Activated CD8-positive, alpha-beta memory T cell treated with anti-CD3 and anti-CD28 coated beads for 24 hours (primary cell): ENCODE data around the gene TMCC2.

Experiments used
- DNase-seq: peaks from one replicate; pipeline ENCODE4 v3.0.0-alpha.2; 2020

TMCC2 gene

DNA sequence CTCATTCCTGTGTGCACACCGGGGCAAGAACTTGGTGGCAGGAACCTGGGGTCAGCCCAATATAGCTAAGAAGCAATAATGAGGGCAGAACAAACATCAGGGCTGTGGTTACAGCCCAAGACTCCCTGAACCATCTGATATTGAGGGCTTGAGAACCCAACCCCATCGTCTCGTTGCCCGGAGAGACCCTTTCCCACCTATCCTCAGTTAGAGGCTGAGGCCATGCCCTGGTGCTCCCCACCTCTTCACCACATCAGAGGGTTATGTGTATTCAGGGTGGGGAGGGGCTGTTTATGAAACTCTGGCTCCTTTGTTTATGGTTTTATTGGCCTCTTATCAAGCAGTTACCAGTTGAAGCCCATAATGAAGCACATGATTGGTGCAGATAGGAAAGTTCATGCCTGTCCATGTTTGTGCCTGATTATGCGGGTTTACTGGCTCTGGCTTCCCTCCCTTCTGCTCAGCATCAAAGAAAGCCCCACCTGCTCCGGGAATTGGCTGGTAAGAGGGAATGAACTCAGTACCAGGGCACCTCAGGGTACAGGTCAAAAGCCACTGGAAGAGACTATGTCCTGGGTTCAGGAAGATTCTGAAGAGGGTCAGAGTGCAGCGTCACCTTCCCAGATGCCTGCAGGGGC, 79.3 kb downstream of the TMCC2 start:
- no peak for DNase-seq

DNA sequence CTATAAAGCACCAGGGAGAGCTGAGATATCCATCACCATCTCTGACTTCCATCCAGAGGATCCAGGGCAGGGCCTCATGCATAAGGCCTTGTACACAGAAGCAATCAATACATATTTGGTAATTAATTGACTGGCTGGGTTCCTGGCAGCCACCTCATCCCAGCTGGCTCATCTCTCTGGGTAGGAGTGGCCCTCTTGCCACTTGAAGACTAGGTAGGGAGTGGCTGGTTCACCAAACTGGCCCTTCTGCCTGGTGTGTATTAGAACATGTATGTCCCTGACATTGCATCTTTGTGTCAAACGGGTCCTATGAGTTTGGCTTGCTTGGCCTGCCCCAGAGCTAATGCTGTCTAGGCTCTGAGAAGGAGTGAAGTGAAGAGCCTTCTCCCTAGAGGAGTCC, 82.0 kb downstream of the TMCC2 start:
- no peak for DNase-seq

GRCh38 chr1:205310976-205311704, 83.4 kb downstream of the TMCC2 start:
- DNase-seq = no peak

DNA sequence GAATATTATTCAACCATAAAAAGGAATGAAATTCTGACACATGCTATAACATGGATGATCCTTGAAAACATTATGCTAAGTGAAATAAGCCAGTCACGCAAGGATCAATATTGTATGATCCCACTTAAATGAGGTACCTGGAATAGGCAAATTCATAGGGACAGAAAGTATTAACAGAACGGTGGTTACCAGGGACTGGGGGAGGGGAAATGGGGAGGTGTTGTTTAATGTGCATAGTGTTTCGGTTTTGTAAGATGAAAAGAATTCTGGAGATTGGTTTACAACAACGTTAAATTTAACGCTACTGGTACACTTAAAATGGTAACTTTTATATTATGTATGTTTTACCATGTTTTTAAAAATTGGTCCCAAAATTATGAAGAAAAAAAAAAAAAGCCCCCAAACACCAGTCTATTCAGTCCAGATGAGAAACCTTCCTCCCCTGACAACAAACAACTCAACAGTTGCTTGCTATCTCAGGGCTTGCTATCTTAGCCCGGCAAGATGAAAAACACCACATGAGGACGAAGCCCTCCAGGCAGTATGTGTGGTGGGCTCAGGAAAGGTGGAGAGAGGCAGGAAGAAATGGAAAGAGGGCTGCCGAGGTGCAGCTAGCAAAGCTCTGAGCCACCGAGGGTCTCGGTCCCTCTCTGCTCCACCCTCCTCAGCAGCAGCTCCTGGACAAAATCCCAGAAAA, 85.3 kb downstream of the TMCC2 start:
- no peak for DNase-seq

GRCh38 chr1:205313563-205314308, 86.0 kb downstream of the TMCC2 start:
- peak; percentile 78 for DNase-seq

GRCh38 chr1:205315008-205315618, 87.4 kb downstream of the TMCC2 start:
- DNase-seq = no peak

GRCh38 chr1:205316161-205316566, 88.4 kb downstream of the TMCC2 start:
- no peak for DNase-seq

- no peak for DNase-seq
These were observed 89.7 kb downstream of the TMCC2 start for GRCh38 chr1:205317311-205317917.

DNA sequence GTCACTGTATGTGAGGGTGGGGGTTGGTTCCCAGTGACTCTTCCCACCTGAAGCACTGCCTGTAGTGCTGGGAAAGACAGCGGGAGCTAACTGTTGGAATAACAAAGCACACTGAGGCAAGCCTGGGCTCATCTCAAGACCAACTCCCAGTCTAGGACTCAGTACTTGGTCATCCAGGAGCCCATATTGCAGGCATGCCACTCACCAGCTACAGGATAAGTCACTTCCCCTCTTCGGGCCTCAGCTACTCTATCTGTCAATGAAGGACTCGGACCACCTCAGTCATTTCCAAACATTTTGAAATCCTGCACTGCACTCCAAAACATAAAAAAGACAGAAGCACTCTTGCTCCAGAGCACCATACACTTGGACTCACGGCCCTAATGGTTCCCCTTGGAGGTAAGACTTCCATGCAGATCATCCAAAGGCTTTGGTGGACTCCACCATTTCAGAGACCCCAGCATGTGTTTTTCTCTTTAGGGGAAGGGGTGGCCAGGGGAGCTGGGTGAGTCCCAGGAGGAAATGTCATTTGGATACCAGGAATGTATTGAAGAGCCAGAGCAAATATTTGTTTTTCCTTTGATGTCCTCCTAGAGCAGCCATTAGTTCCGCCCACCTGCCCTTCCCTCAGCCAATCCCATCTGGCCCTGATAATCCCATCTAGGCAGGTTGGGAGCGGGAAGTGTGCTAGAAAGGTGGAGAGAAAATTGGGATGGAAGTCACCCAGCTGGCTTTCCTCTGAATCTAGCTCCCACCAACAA, 90.7 kb downstream of the TMCC2 start:
- DNase-seq = no peak

DNA sequence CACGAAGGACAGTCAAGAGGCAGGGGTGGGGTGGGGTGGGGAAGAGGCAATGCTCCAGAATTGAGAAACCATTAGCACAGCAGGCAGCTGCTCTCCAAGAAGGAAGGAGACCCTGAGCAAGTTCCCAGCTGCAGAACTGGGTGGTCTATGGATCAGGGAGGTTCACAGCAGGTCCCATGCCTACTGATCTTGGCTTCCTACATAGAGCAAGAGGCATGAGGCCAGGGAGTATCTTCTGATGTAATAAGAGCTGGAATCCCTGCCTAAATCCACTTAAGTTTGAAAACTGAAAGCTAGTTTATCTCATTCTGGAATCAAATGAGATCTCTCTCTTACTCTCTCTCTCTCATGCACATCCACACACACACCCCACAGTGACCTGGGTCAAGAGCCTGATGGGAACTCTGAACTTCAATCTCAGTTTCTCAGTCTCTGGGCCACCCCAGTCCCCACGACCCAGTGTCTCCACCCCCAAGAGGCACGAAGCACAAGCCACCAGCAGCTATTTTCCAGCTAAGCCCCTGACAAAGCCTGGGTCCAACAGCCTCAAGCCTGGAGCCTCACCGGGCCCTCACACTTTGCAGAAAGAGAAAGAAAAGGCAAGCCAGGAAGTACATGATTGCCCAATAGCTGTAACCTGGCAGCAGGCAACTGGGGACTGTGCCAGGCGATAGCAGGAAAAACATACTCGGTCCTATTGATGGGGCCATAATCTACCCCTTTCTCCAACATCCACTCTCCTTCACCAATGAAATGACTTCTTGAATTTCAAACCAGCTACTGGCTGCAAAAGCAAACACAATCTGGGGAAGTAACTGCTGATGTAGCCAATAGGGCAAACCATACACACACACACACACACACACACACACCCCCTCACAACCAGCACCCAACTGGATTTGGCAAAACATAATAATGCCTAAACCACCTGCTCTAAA, 91.6 kb downstream of the TMCC2 start:
- no peak for DNase-seq

GRCh38 chr1:205321162-205321958, 93.6 kb downstream of the TMCC2 start, which contains the start of gene NUAK2:
TSS of gene NUAK2 (minus strand) at chr1:205321745. CDS start at chr1:205321628, 117 bp downstream.
- DNase-seq = peak; percentile 91

- no peak for DNase-seq
These were observed 94.2 kb downstream of the TMCC2 start for GRCh38 chr1:205321959-205322283.
